NCI-H2171 (cell line): ENCODE measurements around the gene RTN4RL2.

Experiments used
- DNase-seq: peaks from one replicate; lab custom pipeline; 2025; lab: John Stamatoyannopoulos, UW

Gene RTN4RL2

DNA sequence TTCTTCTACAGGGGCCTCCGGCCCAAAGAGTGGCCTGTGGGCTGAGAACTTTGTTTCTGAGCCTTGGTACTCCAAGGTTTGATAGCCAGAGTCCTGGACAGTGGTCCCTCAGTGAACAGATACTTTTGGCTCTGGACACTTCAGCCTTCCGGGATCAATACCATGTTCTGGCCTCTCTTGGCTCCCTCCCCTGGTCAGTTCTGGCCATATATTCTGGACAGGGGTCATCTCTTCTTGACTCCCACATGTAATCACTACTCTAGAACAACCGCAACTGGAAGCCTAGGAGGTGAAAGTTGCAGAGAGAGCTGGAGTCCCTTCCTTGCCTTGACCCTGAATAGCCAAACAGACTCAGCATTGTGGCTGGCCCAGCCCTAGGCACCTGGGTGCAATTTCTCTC is 2.3 kb downstream of the RTN4RL2 start:
- DNase-seq: no peak

DNA sequence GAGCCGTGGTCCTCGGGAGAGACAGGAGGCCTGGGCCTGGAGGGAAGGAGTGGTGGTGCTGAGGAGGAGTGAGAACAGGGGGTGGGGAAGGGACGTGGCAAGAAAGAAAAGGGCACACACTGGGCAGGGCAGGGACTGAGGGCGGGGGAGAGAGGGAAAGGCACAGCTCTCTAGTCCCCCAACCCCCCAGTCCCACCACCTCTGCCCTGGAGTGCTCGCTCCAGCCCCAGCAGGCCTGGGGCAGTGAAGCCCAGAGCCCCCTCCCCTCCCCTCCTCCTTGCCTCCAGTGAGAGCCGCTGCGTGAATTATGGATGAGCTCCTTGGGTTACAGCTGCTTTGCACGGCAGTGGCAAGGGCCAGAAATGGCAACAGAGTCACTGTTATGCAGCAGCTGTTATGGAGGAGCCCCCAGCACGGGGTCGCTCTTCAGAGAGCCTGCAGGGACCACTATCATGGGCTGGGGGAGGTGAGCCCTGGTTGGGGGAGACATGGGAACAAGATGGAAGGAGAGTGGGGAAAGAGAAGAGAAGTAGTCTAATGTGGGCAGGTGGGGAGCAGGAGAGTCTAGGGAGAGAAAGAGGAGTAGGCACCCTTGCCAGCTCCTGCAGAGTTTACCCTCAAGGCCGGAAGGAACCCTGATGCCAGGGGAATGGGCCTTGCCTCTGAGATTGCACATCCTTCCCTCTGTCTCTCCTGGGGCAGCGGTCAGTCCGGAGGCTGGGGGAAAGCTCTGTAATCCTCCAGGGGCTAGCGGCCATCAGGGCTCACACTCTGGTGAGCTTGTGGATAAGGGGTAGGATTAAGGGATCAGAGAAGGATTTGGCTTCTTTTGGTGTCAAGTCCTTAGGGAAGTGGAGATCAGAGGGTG is 3.6 kb downstream of the RTN4RL2 start:
- DNase-seq: no peak

DNA sequence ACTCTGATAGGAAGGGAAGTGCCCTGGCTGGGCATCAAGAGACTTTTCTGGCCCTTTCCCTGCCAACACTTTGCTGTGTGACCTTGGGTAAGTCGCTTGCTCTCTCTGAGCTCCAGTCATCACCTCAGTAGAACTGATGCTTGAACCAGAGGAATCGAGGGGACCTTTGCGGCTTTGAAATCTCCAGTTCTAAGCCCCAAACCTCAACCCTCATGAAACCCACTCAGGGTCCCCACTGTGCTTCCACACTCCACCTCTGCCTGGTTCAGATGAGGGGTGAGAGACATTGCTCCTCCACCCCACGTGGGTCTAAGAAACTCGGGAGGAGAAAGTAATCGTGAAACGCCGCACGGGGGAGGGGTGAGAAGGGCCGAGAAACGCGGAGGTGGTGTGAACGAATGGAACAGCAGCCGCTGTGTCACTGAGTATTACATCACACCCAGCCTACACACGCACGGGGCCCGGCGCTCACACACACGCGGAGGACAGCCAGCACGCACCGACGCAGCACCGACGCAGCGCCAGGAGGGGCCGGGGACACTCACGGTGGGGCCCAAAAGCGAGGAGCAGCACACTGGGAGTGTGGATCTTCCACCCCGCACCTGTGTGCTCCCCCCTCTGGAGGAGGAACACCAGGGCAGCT is 4.3 kb downstream of the RTN4RL2 start:
- no peak for DNase-seq

DNA sequence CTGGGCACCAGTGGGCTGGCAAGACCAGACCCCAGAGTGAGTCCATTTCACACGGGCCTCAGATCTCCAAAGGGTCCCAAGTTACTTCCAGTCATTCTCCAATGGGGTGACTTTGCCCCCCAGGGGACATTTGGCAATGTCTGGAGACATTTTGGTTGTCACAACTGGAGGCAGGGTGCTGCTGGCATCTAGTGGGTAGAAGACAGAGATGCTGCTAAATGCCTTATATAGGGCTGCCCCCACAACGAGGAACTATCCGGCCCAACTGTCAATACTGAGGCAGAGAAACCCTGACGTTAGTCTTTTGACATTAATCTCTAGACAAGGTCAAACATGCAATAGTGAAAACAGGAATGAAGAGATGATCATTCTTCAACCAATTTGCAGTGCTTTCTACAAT is 6.4 kb downstream of the RTN4RL2 start:
- DNase-seq: no peak

DNA sequence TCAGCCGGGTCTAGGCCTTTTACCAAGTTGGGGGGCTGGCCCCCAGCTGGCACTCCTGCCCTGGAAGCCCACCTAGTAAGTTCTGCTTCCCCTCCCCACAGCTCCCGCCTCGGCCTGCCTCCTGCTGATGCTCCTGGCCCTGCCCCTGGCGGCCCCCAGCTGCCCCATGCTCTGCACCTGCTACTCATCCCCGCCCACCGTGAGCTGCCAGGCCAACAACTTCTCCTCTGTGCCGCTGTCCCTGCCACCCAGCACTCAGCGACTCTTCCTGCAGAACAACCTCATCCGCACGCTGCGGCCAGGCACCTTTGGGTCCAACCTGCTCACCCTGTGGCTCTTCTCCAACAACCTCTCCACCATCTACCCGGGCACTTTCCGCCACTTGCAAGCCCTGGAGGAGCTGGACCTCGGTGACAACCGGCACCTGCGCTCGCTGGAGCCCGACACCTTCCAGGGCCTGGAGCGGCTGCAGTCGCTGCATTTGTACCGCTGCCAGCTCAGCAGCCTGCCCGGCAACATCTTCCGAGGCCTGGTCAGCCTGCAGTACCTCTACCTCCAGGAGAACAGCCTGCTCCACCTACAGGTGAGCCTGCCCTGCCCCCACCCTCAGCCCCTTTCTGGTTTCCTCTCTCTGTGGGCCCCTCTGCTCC is 7.3 kb downstream of the RTN4RL2 start:
- DNase-seq: no peak

DNA sequence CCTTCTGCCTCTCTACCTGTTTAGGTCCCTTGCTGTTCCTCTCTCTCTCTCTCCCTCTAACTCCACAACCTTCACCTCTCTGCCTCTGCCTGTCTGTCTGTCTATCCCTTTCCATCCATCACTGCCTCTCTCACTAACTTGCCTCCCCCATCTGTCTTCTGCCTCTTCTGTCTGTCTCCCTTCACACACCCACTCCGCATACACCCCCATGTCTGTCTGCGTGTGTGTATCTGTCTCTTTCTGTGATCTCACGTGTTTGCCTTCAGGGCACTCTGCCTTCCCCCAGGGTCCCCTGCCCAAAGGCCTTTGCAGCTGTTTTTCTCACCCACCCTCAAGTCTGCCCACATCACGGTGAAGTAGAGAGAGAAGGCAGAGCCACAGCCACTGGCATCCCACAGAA is 7.9 kb downstream of the RTN4RL2 start:
- no peak for DNase-seq

DNA sequence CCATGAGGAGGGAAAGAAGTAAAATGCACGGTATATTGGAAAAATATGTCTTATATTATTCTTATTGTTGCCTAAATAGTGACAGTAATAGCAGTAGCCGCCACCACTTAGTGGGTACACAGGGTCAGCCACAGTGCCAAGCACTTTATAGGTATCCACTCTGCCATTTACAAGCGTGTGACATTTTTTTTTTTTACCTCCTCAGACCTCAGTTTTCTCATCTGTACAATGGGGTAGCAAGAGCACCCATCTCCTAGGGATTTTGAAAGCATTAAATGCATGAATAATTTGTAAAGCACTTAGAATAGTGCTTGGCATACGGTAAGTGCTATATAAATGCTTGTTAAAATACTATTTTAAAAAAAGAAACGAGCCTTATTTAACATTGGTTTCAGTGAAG is 8.9 kb downstream of the RTN4RL2 start:
- DNase-seq: no peak

DNA sequence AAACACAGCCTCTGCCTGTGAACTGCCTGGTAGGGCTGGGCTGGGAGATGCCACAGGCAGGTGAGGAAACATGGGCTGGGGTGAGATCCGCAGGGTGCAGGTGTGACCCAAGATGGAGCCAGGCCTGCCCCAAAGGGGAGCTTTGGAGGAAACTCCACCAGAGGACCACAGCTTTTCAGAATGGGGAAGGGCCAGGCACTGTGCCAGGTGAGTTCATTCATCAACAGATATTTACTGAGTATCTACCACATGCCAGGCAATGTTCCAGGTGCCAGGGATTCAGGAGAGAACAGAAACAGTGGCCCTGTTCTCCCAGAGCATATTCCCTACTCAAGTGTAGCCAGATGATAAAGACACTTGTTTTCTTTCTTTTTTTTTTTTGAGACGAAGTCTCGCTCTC is 11.2 kb downstream of the RTN4RL2 start:
- DNase-seq: no peak

DNA sequence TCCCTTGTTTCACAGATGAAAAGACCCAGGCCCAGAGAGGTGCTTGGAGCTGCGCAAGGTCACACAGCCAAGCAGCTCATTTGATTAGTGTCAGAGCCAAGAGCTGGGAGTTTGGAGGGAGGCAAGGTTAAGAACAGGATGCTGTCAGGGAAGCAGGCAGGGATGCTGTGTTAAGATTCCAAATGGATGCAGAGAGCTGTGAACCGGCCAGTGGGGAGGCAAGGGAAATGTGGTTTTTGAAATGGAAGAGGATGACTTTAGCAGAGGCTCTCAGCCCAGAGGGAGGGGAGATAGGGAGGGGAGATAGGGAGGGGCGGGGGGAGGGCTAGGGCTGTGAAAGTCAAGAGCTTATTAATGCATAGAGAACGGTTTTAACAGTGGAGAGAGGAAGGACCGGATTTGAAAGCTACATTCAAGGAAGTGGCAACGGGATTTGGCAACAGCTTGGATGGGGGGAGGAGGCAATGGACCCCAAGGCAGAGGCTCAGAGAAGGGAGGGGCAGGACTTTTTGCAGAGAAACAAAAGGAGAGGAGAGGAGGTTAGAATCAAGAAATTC is 13.0 kb downstream of the RTN4RL2 start:
- no peak for DNase-seq

DNA sequence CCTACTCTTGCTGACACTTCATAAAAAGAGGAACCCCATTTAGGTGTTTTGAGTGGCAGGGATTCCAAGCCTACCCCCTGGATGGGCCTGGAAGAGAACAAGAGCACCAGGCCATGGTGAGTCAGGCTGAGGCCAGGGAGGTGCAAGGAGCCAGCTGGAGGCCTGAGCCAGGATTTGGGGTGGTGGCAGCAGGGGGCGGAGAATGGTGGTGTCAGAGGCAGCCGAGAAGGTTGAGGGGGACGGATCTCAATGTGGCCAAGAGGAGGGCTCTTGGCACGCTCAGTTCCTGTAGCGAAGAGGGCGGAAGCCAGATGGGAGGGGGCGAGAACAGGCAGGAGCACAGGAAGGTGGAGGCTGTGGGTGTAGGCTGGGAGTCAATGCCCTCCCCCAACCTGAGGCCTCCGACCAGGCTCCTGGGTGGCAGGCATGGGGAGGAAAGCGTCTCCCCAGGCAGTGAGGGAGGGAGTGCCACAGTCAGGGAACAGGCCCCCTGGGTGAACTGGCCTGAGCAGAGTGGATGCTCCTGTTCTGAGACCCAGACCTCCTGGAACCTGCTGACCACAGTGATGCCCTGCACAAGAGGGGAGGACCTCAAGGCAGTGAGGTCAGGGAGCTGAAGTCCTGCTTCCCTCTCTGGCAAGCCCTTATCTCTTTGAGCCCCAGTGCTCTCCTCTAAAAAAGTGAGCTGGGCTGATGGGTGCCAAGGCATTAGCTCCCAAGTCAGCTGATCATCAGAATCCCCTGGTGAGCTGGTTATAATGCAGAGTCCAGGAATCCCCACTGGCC is 13.9 kb downstream of the RTN4RL2 start:
- no peak for DNase-seq

DNA sequence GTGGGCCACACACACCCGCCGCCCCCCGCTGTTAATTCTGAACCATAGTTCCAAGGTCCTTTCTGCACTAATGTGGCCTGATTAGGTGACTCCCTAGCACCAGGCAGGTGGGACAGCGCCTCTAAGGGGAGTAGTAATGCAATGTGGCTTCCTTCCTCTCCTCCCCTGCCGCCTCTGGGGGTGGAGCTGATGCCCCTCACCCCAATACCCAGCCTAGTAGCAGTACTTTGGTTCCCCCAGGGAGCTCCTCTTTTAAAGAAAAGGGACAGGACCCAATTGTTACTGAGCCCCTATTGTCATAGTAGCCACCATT is 14.4 kb downstream of the RTN4RL2 start:
- no peak for DNase-seq

DNA sequence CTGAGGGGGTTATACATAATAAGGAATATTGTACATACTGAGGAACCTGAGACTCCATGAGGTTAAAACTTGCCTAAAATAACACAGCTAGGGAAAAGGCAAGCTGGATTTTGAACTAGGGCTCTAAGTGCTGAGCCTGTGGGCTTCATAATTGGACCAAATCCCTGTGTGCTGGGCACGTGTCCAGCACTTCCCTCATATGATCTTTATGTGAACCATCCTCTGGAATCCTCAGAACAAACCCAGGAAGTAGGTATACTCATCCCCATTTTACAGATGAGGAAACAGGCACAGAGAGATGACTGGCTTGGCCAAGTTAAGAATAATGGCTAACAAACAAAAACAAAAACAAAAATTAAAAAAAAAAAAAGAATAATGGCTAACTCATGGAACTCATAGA is 14.9 kb downstream of the RTN4RL2 start:
- no peak for DNase-seq

DNA sequence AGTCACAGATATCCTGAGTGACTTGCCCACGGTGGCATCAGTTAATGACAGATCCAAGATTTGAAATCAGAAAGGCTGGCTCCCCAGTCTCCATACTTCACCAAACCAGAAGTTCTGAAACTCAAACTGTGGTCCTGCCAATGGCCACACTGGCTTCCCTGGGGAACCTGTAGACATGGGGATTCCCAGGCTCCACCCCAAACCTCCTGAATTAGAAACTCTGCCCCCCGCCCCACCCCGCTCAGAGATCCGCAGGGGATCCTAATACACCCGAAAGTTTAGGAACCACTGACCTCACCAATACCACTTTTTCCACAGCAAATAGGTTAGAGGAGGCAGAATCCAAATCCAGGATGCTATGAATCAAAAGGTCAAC is 15.3 kb downstream of the RTN4RL2 start:
- DNase-seq: no peak

DNA sequence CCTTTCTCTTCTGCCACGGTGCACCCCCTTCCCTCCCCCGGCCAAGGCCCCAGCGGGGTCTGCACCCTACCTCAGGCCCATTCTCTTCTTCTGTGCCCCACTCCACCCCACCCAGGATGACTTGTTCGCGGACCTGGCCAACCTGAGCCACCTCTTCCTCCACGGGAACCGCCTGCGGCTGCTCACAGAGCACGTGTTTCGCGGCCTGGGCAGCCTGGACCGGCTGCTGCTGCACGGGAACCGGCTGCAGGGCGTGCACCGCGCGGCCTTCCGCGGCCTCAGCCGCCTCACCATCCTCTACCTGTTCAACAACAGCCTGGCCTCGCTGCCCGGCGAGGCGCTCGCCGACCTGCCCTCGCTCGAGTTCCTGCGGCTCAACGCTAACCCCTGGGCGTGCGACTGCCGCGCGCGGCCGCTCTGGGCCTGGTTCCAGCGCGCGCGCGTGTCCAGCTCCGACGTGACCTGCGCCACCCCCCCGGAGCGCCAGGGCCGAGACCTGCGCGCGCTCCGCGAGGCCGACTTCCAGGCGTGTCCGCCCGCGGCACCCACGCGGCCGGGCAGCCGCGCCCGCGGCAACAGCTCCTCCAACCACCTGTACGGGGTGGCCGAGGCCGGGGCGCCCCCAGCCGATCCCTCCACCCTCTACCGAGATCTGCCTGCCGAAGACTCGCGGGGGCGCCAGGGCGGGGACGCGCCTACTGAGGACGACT is 15.9 kb downstream of the RTN4RL2 start:
- no peak for DNase-seq

DNA sequence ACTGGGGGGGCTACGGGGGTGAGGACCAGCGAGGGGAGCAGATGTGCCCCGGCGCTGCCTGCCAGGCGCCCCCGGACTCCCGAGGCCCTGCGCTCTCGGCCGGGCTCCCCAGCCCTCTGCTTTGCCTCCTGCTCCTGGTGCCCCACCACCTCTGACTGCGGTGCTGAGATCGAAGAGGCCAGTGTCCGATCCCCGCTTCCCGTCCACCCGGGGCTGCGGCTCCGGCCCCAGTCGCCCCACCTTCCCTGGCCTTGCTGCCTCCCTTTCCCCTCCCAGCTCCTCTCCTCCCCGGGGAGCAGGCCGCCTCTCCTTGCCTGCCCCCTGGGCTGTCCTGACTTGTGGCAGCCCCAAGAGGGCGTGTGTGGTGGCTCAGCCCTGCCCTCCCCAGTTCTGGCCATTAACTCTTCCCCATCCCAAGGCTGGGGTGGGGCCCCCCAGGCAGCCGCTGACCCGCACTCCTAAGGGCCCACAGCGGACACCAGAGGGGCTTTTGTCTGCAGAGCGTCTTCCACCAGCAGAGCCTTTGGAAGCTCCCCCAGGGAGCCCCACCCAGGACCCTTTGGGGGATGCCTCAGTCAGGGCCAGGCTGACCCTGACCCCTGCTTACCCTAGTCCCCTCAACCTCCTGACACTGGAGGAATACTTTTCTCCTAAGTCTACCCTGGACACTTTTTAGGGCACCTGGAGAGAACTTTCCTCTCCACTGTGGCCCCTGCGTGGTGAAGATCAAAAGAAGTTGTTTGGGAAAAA is 16.6 kb downstream of the RTN4RL2 start:
- DNase-seq: no peak

DNA sequence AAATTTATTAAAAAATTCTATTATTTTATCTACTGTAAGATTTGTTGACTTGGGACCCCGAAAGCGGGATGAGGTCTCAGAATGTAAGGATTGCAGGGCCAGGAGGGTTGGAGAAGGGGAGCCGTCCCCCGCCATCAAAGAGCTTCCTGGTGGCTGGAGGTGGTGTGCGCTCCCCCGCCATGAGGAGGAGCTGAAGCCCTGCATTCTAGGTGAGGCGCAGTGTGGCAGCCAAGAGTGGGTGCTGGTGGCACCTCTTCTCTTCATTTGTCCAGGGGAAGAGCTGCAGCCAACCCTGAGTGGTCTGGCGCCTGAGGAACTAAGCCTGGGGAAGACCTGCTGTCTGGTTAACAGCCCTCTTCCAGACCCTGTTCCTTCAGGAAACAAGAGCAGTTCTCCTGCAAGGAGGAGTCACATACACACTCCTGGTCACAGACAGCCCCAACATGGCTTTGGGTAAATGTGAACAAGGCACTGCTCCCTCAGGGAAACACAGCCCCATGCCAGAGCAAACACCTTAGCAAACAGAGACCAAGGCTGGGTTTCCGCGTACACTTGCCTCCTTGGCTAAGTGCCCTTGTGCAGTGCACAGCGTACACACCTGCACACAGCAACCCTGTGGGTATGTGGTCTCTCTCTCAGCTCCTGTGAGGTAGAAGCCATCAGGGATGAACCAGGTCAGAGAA is 17.3 kb downstream of the RTN4RL2 start:
- DNase-seq: no peak

DNA sequence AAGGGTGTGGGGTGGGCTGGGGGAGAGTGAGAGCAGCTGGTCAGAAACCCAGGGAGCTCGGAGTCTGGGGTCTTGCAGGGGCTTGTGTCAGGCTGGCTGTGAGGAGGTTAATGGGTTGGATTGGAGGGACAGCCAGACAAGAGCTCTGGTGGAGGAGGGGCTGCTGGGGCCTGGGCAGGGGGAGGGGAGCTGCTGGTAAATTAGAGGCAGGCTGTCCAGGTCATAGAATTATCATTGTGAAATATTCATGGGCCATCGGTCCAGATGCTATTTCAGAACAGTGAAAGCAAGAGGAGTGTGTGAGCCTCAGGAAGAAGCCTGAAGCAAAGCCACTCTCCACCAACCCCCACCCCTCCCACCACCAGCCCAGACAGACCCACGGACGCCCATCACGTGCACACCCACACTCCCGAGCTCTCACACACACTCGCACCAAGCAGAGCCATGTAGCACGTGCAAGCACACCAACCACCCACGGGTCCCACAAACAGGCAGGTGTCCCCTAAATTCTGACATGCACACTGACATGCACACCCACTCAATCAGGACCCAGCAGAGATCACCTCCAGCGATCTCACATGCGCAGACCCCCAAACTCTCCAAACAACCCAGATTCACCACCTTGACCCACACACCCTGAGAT is 18.8 kb downstream of the RTN4RL2 start:
- no peak for DNase-seq

DNA sequence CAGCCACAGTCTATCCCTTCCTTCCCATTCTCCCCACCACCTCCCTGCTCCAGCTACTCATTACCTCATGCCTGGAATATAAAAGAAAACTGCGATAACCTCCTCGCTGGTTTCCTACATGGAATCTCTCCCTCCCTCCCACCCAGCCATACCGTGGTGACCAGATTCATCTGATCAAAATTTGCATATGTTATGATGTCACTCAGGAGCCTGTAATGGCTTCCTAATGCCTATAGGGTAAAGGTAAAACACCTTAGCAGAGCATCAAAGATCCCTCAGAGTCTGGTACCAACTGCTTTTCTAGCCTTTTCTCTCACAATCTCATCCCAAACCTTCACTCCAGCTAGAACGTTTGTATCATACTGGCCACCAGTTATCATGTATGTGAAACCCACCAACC is 19.6 kb downstream of the RTN4RL2 start:
- no peak for DNase-seq

DNA sequence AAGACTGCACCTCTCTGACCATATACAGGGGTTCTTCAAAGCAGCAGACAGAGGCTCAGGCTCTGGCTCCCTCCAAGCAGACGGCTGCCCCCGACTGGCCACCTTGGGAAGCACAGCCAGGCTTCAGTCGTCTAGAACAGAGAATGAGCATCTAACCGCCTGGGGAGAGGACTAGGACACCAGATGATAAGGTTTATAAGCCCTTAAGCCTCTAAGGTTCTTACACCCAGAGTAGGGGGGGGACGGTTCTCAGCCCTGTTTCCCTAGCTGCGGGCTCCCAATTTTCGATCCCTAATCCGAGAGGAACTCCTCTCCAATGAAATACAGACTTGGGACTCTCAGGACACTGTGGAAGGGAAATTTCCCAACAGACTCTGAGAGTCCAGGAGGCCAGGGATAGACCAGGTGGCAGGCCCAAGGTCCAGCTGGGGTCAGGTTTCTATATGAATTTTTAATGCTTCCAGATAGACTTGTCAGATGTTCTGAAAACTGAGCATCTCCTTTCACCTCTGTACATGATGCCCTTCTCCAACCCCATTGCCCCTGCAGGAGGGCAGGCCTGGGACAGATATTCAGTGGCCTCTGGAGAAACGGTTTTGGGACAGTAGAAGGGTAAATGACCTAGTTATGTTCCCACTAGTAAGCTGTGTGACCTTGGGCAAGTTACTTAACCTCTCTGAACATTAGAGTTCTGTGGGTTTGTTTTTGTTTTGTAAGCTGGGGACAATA is 20.2 kb downstream of the RTN4RL2 start:
- no peak for DNase-seq
